Hematopoietic multipotent progenitor cell treated with erythropoietin and hydrocortisone succinate and interleukin-3 and kit ligand, for 8 days (in vitro differentiated cells): ENCODE results near the gene RPP40.

Source experiments
- DNase-seq: peaks from one replicate; pipeline ENCODE4 v3.0.0-alpha.2; 2015

Gene RPP40

GRCh38 chr6:4967301-4968030 lies 36.4 kb downstream of the RPP40 start:
- DNase-seq, result no peak

- DNase-seq, result no peak
Observed at GRCh38 chr6:4965562-4966389, 38.1 kb downstream of the RPP40 start.

- DNase-seq, result no peak
Observed at GRCh38 chr6:4964675-4965561, 38.9 kb downstream of the RPP40 start.

GRCh38 chr6:4962905-4963304 lies 40.9 kb downstream of the RPP40 start:
- no peak for DNase-seq

- no peak for DNase-seq
Observed at GRCh38 chr6:4961322-4962168, 42.3 kb downstream of the RPP40 start.

GRCh38 chr6:4958624-4959023 lies 45.2 kb downstream of the RPP40 start:
- DNase-seq, result no peak

- DNase-seq, result peak; percentile 11
Observed at GRCh38 chr6:4957521-4958231, 46.2 kb downstream of the RPP40 start.

GRCh38 chr6:4956625-4957024 lies 47.2 kb downstream of the RPP40 start:
- DNase-seq, result no peak

- no peak for DNase-seq
Observed at GRCh38 chr6:4953440-4953839, 50.4 kb downstream of the RPP40 start.

- DNase-seq, result no peak
Observed at GRCh38 chr6:4950836-4951533, 52.9 kb downstream of the RPP40 start.

- DNase-seq, result no peak
Observed at GRCh38 chr6:4950076-4950475, 53.8 kb downstream of the RPP40 start.

GRCh38 chr6:4948781-4949450 lies 54.9 kb downstream of the RPP40 start:
- DNase-seq, result no peak

GRCh38 chr6:4947716-4948115 lies 56.1 kb downstream of the RPP40 start:
- DNase-seq, result no peak

GRCh38 chr6:4946521-4946920 lies 57.3 kb downstream of the RPP40 start:
- DNase-seq, result no peak
